ENCODE measurements around the gene IDI1.

Gene IDI1

GRCh38 chr10:1048732-1049424 lies at the start of gene IDI1:
Gene IDI1, minus strand, starts transcription at chr10:1049119. Its CDS starts 116 bp downstream, at chr10:1049003.
- no peak for TF ChIP-seq CTCF (IDR thresholded peaks at IDR 0.05; ENCODE audit: low read depth, low read length, missing control alignments)
- peak within 1 kb of the TSS; percentile 90 for H3K4me3 ChIP-seq (replicated peaks; ENCODE audit: low read depth, low read length)
- DNase-seq (ENCODE audit: extremely low read depth, low read depth) = peak; percentile 94

GRCh38 chr10:1097436-1097835 lies 48.5 kb upstream of the IDI1 start:
- H3K4me3 ChIP-seq (replicated peaks; ENCODE audit: low read depth, low read length) = no peak overlapping the region
- TF ChIP-seq CTCF (IDR thresholded peaks at IDR 0.05; ENCODE audit: low read depth, low read length, missing control alignments) = no peak
- no peak for DNase-seq (ENCODE audit: extremely low read depth, low read depth)

- DNase-seq (ENCODE audit: extremely low read depth, low read depth) = no peak
- no peak for TF ChIP-seq CTCF (IDR thresholded peaks at IDR 0.05; ENCODE audit: low read depth, low read length, missing control alignments)
These were observed 47.5 kb upstream of the IDI1 start for GRCh38 chr10:1096287-1096889.

GRCh38 chr10:1095498-1095897 lies 46.6 kb upstream of the IDI1 start:
- no peak overlapping the region for H3K4me3 ChIP-seq (replicated peaks; ENCODE audit: low read depth, low read length)
- no peak for DNase-seq (ENCODE audit: extremely low read depth, low read depth)
- TF ChIP-seq CTCF (IDR thresholded peaks at IDR 0.05; ENCODE audit: low read depth, low read length, missing control alignments) = no peak

More at GRCh38 chr10:1096287-1096889, 47.5 kb upstream of the IDI1 start:
- no peak overlapping the region for H3K4me3 ChIP-seq (replicated peaks; ENCODE audit: low read depth, low read length)

- no peak for DNase-seq (ENCODE audit: extremely low read depth, low read depth)
- TF ChIP-seq CTCF (IDR thresholded peaks at IDR 0.05; ENCODE audit: low read depth, low read length, missing control alignments) = no peak
- H3K4me3 ChIP-seq (replicated peaks; ENCODE audit: low read depth, low read length) = no peak overlapping the region
These were observed 45.5 kb upstream of the IDI1 start for GRCh38 chr10:1094112-1095057.

GRCh38 chr10:1093696-1094095 lies 44.8 kb upstream of the IDI1 start:
- no peak for TF ChIP-seq CTCF (IDR thresholded peaks at IDR 0.05; ENCODE audit: low read depth, low read length, missing control alignments)
- no peak for DNase-seq (ENCODE audit: extremely low read depth, low read depth)
- no peak overlapping the region for H3K4me3 ChIP-seq (replicated peaks; ENCODE audit: low read depth, low read length)

Data from HFF-Myc (cell line).